SH-SY5Y (cell line): Measurements from ENCODE around the gene IL31RA.

ENCODE experiments used
- GATA2 ChIP-seq: IDR thresholded peaks from 2 replicates; pipeline ENCODE4 v1.6.1; 2011; ENCODE audit warnings: mild to moderate bottlenecking, low read depth, low read length
- GATA3 ChIP-seq: IDR thresholded peaks from 2 replicates; pipeline ENCODE4 v1.6.1; 2011; ENCODE audit warnings: low read depth, mild to moderate bottlenecking, low read length, moderate library complexity

GRCh38 chr5:55860709-55861108, 9.6 kb downstream of the IL31RA start:
- TF ChIP-seq GATA2 (no peak), GATA3 (no peak)
